Upper lobe of right lung (tissue), 1 donor: Measurements from ENCODE around the gene CPD. TPM values are rescaled to one million over a fixed set of nuclear protein-coding genes. Genes with fewer than 3 reads are reported as not detected.

Experiments
- ATAC-seq: fragments of 200-7000 bp; cut with Tn5 transposase; one replicate; pipeline ENCODE4 v1.9.1; 2020; ENCODE audit warnings: mild to moderate bottlenecking, moderate library complexity
- DNase-seq: peaks from one replicate; pipeline ENCODE4 v3.0.0-alpha.2; 2020
- H3K27ac ChIP-seq: fragments of 200-600 bp; one replicate; pipeline ENCODE4 v1.8.0; 2022
- H3K27me3 ChIP-seq: fragments of 200-600 bp; one replicate; pipeline ENCODE4 v1.8.0; 2022; ENCODE audit warnings: mild to moderate bottlenecking
- H3K36me3 ChIP-seq: fragments of 200-600 bp; one replicate; pipeline ENCODE4 v1.8.0; 2022
- H3K4me1 ChIP-seq: fragments of 200-600 bp; one replicate; pipeline ENCODE4 v1.8.0; 2022
- H3K4me3 ChIP-seq: fragments of 200-600 bp; one replicate; pipeline ENCODE4 v1.8.0; 2022; ENCODE audit warnings: mild to moderate bottlenecking
- H3K9me3 ChIP-seq: fragments of 200-600 bp; one replicate; pipeline ENCODE4 v1.8.0; 2022
- intact Hi-C: fragments of 100-400 bp; cut with DNase I; formaldehyde crosslinking; loops from one replicate; pipeline ENCODE4 v1.11.0; 2022
- total RNA-seq: library from RNA; stranded (reverse); fragmentation: NEBNext Ultra II Directional; extraction: Animal tissue kit (Norgen Biotek cat#: 25700); gene quantifications from one replicate; pipeline ENCODE4 v1.2.1, GENCODE V29; 2021
- TF ChIP-seq, protein P1 (sequence below): fragments of 200-600 bp; IDR thresholded peaks from one replicate; pipeline ENCODE4 v1.8.0; 2022; ENCODE audit warnings: antibody characterized with exemption
- donor health status: DM: no; HTN: yes; CAD: no; lungs with severe emphysema.

Gene CPD
- total RNA-seq, 1 donor from 2014 or later, result 75.3 TPM

GRCh38 chr17:30482555-30482954 is 103.8 kb downstream of the CPD start:
- Histone ChIP-seq H3K4me3 (no peak overlapping the region), H3K9me3 (no peaks in the 10 kb centered on the region), H3K27me3 (no peaks in the 10 kb centered on the region), H3K36me3 (peaks cover 84% of the 10 kb centered on the region), H3K27ac (no peak overlapping the region), H3K4me1 (peaks cover 14% of the 10 kb centered on the region)
- intact Hi-C loops, result no loop called here
- ATAC-seq (no peak), DNase-seq (no peak)
- TF ChIP-seq, protein P1, sequence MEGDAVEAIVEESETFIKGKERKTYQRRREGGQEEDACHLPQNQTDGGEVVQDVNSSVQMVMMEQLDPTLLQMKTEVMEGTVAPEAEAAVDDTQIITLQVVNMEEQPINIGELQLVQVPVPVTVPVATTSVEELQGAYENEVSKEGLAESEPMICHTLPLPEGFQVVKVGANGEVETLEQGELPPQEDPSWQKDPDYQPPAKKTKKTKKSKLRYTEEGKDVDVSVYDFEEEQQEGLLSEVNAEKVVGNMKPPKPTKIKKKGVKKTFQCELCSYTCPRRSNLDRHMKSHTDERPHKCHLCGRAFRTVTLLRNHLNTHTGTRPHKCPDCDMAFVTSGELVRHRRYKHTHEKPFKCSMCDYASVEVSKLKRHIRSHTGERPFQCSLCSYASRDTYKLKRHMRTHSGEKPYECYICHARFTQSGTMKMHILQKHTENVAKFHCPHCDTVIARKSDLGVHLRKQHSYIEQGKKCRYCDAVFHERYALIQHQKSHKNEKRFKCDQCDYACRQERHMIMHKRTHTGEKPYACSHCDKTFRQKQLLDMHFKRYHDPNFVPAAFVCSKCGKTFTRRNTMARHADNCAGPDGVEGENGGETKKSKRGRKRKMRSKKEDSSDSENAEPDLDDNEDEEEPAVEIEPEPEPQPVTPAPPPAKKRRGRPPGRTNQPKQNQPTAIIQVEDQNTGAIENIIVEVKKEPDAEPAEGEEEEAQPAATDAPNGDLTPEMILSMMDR, result no peak

DNA sequence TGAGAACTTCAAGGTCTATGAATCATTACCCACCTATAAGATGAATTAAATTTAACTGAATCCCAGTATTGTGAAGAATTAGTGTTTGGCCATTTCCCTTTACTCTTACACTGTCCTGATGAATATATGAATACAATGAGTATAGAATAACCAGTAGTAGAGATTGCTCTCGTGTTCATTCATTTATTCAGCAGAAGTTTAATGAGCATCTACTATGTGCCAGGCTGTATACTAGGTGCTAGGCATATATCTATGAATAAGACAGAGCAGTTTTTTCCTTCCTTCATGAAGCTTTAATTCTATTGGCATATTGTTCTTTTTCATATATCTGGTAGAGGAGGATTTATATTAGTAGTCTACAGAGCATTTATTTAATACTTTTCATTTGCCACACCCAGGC is 104.4 kb downstream of the CPD start:
- TF ChIP-seq, protein P1, result no peak

DNA sequence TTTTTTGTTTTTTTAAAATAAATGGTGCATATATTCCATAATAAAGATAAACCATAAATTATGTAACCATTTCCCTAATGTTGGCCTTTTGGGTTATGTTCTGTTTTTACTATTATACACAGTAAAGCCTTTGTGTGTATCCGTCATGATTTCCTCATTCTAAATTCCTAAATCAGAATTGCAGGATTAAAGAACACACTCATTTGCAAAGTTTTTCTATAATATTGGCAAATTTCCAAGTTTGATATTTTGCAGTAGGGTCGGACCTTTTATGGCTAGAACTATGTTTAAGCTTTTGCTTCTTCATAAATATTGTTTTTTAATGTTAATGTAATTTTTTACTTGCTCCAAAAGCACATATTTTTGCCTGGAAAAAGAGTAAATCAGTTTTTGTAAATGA is 115.1 kb downstream of the CPD start:
- DNase-seq (no peak), ATAC-seq (no peak)
- Histone ChIP-seq H3K27ac (no peak overlapping the region), H3K4me3 (no peak overlapping the region), H3K4me1 (no peaks in the 10 kb centered on the region), H3K27me3 (no peaks in the 10 kb centered on the region), H3K9me3 (no peaks in the 10 kb centered on the region), H3K36me3 (peaks cover 99% of the 10 kb centered on the region)
- intact Hi-C loops, result no loop called here
- TF ChIP-seq, protein P1, result no peak

More for the DNA sequence above, 104.4 kb downstream of the CPD start:
- no peak for DNase-seq
- intact Hi-C loops, result no loop called here
- Histone ChIP-seq H3K4me1 (peaks cover 11% of the 10 kb centered on the region), H3K9me3 (no peaks in the 10 kb centered on the region), H3K27ac (no peak overlapping the region), H3K4me3 (no peak overlapping the region), H3K36me3 (peaks cover 90% of the 10 kb centered on the region), H3K27me3 (no peaks in the 10 kb centered on the region)
- ATAC-seq, result no peak

GRCh38 chr17:30495586-30495985 is 116.9 kb downstream of the CPD start:
- no peaks in the 10 kb centered on the region for H3K9me3 ChIP-seq
- TF ChIP-seq, protein P1, result no peak
- H3K27me3 ChIP-seq, result no peaks in the 10 kb centered on the region
- H3K4me3 ChIP-seq, result no peak overlapping the region
- no peak overlapping the region for H3K27ac ChIP-seq
- DNase-seq (no peak), ATAC-seq (no peak)
- H3K4me1 ChIP-seq, result no peaks in the 10 kb centered on the region
- intact Hi-C loops, result no loop called here
- peaks cover 89% of the 10 kb centered on the region for H3K36me3 ChIP-seq

DNA sequence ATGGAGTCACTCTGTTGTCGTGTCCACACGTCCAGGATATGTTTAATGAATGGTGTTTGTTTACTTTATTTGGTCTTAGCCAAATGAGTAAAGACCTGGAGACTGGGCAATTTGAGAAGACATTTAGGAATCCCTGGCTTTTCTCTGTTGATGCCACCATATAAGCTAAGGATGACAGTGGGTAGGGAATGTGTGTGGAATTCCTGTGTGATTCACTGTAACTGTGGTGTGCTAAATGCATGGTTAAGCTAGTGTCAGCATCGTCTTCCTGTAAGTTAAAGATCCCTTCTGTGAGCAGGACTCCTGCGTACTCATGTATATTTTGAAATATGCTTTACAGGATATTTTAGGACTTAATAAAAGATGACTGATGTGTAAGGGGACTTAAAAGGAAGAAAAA is 124.8 kb downstream of the CPD start:
- Histone ChIP-seq H3K4me1 (no peaks in the 10 kb centered on the region), H3K27me3 (no peaks in the 10 kb centered on the region), H3K4me3 (no peak overlapping the region), H3K9me3 (no peaks in the 10 kb centered on the region), H3K27ac (no peak overlapping the region), H3K36me3 (peaks cover 66% of the 10 kb centered on the region)
- DNase-seq (no peak), ATAC-seq (no peak)
- intact Hi-C loops, result no loop called here
- TF ChIP-seq, protein P1, result no peak

GRCh38 chr17:30505868-30506417 is 127.2 kb downstream of the CPD start:
- DNase-seq, result no peak
- H3K4me3 ChIP-seq, result no peak overlapping the region
- no peaks in the 10 kb centered on the region for H3K27me3 ChIP-seq
- no peak overlapping the region for H3K27ac ChIP-seq
- peak; percentile 69 for ATAC-seq
- no peaks in the 10 kb centered on the region for H3K4me1 ChIP-seq
- H3K36me3 ChIP-seq, result peaks cover 55% of the 10 kb centered on the region
- intact Hi-C loops, result no loop called here
- H3K9me3 ChIP-seq, result no peaks in the 10 kb centered on the region
- TF ChIP-seq, protein P1, result no peak
